ENCODE results near the gene SETBP1.
A peak's percentile ranks its signal among the peaks of the same experiment; 100 is the strongest.

Gene SETBP1

DNA sequence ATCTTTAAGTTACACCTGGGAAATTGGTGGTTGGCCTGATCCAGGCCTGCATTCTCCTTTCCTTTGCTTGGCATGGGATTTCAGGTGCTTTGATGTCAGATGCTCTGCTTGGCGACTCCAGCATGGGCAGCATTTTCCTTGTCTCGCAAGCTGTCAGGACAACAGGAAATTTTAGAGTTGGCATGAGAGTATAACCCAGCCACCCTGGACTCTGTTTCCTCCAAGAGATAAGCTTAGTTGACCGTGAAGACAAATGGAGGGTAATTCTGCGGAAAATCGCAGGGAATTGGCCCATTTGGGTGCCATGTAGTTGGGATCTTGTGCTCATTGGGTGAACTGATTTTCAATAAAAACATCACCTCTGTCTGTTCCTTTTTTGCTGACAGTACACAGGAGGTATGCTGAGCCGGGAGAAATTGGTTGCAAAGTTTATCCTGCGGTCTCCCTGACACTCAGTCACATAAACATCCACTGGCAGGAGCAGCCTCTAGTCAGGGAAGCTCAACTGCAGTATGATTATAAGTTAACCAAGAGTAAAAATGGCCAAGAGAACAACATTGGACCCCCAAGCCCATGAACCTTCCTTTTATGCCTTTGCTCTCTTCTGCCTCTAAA is 409.9 kb downstream of the SETBP1 start:
- no peak for DNase-seq

DNA sequence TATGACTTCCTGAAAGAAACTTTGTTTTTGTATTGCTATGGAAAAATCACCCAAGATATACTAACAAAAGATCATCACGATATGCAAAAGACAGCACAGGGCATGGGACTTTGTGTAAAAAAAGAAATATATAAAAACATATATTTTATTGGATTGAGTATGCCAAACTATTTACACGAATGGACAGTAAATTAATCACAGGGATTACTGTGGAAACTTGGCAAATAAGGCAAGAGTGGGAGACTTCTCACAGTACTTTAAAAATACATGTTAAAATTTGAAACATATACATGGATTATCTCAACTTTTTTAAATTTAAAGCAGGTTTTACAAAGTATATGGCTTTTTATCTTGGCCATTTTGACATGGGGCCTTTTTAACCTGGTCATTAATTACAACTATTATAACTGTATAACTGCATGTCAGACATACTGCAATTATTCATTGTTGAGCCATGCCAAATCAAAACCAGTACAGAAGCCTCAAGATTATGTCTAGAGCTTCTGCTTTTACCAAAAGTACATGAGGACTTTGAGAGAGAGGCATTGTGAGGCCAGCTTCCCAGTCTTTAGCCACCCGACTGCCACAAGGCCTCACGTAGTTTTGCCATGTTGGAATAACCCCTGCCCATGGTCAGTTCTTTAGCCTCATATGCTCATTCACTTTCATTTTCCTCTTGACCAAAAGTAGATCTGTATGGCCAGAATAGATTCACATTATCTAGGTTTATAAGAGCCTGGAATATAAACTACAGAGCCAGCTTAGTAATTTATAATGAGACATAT is 419.8 kb downstream of the SETBP1 start:
- no peak for DNase-seq

DNA sequence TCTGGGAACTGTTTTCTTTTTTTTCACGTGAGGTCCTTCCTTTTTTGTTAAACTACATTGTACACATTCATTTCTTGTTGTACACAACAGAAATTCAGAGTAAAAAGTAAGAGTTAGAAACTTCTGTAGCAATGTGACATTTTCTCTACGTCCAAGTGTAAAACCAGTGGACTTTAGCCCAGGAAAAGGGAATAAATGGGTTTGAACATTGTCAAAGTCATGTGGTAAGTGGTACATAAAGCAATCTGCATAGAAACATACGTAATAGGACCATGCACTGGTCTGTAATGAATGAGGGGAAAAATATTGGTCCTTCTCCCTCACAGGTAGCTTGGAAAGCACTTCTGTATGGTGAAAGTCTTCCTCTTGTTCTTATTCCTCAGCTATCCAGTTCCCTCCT is 421.4 kb downstream of the SETBP1 start:
- no peak for DNase-seq

DNA sequence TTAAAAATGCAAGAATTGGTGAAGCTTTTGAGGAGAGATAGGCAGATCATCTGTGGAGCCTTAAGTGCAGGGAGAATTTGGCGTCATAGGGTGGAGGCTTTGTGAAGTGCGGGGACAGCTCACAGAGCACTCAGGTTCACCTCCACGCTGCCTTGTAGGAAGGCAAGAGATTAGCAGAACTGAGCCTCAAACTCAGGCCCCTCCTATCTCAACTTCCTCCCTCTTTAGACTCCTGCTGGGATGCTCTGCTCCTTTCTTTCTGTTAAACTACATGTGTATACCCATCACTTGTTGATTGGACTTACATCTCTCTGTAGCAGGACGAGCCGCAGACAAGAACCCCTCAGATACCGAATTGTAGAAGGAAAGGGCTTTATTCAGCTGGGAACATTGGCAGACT is 422.2 kb downstream of the SETBP1 start:
- no peak for DNase-seq

DNA sequence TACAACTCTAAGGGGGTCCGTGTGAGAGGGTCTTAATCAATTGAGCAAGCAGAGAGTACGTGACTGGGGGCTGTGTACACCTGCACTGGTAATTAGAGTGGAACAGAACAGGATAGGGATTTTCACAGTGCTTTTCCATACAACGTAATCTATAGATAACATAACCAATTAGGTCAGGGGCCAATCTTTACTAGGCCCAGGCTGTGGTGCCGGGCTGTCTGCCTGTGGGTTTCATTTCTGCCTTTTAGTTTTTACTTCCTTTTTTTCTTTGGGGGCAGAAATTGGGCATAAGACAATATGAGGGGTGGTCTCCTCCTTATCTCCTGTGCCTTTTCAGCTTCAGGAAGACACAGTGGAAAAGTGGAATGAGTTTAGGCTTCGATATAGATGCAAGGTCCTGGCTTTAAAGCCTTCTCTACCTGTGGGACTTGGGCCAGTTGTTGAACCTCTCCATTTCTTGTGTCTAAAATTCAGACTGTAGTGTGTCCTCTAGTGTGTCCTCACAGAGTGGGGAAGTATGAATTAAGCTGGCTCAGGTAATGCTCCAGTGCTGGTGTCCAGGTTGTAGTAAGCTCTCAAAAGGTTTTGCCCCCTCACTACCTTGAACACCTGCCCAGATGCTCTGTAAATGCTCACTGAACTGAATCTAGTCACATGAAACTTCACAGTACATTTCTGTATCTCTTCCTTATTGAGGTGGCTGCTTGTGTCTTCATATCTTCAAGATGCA is 422.8 kb downstream of the SETBP1 start:
- DNase-seq: no peak

DNA sequence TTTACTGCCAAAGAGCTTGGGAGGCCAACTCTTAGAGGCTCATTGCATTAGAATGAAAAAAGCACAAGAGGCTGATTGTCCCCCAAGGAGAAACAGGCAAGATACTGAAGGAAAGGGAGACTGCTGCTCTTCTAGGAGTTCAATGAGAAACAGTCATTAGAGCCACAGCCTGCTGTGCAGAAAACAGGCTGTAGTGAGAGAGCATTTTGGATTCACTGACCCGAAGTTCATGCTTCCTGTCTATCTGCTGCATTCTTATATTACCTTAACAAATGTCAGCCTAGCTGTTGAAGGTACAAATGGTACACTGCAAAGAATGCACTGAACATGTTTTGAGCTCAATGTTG is 423.3 kb downstream of the SETBP1 start:
- DNase-seq: peak; percentile 28

DNA sequence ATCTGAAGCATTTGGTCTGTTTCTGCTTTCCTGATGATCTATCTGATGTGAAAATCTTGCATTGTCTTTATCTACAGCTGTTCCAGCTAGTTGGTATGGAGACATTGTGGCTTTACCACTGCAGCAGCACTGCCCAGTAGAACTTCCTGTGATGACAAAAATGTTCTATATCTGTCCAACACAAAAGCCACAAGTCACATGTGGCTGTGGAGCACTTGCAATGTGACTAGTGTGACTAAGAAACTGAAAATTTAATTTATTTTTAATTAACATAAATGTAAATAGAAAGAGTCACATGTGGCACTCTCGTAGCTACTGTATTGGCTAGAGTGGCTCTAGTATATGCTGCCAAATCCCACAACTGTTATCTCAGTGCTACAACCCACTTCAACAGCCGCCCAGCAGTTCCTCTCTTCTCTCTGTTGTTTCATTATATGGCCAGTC is 425.7 kb downstream of the SETBP1 start:
- DNase-seq: no peak

DNA sequence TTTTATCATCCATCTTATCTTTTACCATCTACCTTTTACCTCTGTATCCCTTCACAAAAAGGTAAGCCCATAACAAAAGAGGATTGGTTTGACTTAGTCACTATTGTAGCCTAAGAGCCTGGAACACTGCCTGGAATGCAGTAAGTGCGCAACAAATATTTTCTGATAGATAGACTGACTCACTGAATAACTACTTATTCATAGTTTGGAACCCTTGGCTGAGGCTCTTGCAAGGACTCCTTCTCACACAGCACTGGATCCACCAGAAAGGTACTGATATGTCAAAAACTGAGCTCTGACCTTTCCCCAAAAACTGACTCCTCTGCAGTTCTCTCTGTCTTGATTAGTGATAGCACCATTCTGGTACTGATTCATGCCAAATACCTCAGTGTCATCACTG is 426.7 kb downstream of the SETBP1 start:
- DNase-seq: no peak

DNA sequence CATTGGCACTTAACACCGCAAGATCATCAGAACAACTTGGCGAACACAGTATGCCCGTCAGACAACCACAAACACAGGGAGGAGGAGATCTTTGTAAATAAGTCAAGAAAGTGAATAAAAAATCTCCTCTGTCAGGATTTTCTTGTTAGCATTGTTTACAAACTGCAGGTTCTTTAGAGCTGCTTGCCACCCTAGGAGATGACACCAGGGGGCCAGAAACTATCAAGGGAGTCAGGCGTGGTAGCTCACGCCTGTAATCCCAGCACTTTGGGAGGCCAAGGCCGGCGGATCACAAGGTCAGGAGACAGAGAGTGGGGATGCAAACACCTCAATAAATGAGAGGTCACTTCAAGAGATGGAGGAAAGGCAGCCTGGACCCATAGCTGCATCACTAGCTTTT is 428.1 kb downstream of the SETBP1 start:
- no peak for DNase-seq

DNA sequence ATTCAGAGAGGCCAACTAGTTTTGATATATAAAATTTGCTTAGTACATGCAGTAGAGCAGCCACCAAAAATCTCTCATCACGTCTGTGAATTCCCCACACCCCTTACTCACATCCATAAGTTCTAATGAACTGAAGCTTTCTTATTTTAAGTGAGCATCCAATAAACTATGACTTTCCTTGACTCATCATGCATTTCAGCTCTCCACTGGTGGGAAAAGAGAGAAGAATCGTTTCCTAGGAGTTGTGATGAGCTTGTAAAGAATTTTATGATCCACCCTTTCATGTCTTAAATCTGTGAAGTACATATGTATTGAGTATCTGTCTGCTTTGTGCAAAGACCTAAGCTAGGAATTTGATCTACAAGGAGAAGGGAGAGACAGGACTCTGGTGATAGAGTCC is 428.6 kb downstream of the SETBP1 start:
- no peak for DNase-seq

DNA sequence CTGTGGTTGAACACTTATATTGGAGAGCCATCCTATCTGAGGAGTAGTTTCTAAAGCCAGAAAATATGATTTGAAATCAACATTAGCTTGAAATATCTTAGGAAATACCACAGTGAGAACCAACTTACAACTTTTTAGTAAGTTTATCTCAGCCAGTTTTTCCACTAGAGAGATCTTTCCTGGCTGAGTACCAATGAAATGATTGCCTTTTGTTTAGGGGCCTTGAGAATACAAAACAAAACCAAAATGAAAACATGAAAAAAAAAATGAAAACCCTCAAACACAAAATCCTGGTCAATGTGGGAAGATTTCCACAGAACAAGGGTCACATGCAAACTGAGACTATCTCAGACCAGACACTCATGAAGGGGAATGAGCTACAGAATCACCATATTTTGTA is 429.0 kb downstream of the SETBP1 start:
- no peak for DNase-seq

DNA sequence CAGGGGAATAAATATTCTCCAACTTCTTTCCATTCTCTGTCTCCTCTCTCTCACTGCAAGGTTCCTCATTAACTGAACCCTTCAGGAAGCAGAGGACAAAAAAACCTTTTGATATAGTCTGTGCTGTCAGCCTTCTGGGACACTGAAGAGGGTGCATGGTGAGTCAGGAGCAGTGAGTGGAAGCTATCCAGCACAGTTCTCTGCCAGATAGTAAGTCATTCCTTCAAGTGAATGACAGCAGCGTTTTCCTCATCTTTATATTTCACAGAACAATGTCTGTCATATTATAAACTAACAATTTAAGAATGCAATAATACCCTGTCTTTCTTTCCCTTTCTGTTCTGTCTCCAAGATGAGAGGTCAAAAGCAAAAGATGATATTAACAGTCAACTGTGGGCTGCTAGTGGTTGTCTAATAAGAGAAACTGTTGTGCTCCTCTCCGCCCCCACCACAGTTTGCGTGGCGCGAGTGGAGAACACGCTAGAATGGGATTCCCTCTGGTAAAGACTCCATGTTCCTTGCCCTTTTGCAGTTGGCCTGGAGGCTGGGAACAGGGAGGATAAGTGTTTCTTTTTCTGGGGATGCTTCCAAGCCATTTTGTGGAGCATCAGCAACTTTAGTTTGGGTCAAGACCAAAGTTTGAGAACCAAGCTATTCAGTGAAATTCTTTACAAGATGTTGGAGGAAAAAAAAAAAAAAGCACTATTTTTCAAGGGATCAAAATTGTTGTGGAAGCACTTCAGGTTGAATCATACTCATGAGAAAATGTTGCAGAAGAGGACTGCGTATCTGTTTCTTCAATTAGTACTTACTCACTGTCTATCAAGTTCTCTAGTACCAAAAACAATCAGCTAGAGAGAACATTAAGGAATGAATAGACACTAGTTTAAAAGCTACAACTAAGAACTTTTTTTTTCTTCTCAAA is 430.2 kb downstream of the SETBP1 start:
- DNase-seq: no peak

DNA sequence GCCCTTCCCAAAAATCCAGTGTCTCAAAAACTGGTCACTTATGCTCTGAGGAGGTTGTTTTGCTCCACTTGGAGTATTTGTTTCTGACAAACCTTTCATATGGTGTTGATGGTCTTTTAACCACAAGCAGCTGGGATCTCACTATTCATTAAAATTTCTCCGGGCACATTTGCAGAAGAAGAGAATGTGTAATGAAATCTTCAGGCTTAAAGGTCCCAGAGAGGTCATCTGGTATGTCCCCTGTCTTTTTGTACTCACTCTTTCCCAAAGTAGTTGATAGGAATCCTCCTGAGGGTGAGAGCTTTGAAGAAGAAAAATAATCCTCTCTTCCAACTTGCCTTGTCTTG is 430.8 kb downstream of the SETBP1 start:
- DNase-seq: no peak

DNA sequence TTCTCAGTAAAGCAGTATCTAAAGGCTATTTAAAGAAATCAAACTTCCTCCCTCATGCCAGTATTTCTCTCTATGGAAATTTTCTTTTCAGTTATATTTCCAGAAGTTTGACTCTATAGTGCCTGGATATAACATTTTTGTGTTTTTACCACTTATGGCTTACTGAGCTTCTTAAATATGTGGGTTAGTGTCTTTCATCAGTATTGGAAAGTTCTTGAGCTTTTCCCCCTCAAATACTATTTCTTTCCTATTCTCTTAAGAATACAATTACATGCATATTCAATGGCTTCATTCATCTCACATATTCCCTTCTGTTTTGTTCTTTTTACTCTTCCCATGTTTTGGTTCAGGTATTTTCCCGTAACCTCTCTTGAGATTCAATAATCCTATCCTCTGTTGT is 432.0 kb downstream of the SETBP1 start:
- no peak for DNase-seq

DNA sequence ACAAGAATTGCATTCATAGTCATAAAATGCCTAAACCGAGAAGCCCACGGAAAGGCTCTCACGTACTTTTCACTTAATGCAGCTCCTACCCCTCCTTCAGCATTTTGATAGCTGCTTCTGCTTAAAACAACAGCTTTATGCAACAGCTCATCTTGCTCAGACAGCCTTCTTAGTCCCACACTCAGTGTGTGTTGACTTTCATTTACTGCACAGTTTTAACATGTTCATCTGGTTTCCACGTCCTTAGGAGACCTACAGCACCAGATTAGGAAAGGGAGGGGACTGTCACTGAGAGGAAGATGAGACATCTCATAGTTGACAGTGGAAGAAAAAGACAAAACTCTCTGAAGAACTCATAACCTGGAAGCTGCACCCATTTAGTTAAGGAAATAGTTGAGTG is 435.4 kb downstream of the SETBP1 start:
- DNase-seq: no peak

Data from eye (tissue), 1 donor.